Ecto neural progenitor cell (in vitro differentiated cells): ENCODE results near the gene FAM241B.

Experiments used
- DNase-seq: peaks from one replicate; pipeline ENCODE4 v3.0.0-alpha.2; 2018; ENCODE audit warnings: low spot score

The FAM241B gene

DNA sequence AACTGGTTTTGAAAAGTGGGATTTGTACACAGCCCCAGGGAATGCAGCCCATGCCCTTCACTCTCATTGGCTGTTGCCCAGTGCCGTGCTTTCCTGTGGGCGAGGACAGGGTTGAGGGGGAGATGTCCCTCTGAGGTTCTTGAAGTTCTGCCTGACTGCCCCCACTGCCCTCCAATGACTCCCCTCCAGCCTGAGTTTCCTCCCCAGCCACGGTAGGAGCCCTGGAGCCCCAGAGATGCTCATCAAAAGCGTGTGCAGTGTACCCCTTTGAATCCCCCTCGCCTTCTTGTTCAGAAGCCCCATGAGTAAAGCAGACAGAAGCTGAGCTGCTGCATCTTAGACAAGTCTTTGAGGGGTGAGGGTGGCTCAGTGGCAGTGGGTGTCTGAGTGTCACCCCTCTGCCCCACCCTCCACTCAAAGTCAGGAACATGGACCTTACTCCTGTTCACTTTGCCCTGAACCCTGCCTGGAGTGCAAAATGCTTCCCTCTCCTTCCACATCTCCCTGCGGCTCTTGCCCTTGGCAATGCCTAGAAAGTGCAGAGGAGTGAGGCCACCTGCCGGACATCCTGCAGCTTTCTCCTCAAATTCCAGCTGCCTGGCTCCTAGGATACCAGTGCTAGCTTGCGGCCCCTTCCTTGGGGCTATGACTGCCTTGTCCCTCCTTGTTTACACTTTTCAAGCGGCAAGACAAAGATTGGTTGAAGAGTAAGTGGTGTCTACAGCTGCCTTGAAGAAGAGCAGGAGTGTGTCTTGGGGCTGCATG, 19.9 kb downstream of the FAM241B start:
- no peak for DNase-seq

DNA sequence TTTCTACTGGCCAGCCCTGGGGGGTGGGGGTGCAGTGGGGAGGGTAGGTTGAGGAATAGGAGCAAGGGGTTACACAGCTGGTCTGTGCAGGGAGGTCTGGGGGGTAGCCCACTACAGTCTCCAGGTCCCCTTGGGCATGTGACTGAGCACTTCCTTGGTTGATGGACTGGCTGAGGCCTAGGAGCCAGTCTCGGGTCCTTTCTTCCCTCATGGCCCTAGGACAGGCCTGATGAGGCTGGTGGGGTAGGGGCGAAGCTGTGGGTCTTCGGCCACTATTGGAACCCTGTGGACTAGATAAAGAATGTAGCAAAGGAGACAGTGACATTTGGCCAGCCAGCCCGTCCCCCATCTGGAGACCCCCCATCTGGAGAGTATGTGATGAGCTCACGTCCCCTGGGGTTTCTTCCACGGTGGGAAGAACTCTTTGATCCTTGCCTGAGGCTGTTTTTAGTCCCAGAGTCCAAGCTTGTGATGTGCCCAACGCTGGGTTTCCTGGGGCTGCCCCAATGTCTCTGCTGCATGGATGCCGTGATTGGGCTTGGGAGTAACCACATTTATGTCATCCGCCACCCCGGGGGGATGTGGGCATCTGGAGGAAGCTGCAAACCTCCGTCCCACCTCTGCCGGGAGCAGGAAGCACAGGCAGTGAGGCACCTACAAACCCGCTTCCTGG, 20.7 kb downstream of the FAM241B start:
- no peak for DNase-seq

GRCh38 chr10:69651362-69651761, 21.3 kb downstream of the FAM241B start:
- no peak for DNase-seq

GRCh38 chr10:69652111-69652856, 22.2 kb downstream of the FAM241B start:
- DNase-seq = no peak

GRCh38 chr10:69652857-69653199, 22.8 kb downstream of the FAM241B start:
- no peak for DNase-seq

- no peak for DNase-seq
These were observed 23.5 kb downstream of the FAM241B start for GRCh38 chr10:69653561-69653960.

GRCh38 chr10:69655124-69655867, 25.2 kb downstream of the FAM241B start:
- DNase-seq = no peak

GRCh38 chr10:69655868-69656555, 26.0 kb downstream of the FAM241B start:
- no peak for DNase-seq

GRCh38 chr10:69656742-69657269, 26.8 kb downstream of the FAM241B start:
- no peak for DNase-seq

- no peak for DNase-seq
These were observed 27.4 kb downstream of the FAM241B start for GRCh38 chr10:69657430-69657829.

GRCh38 chr10:69657866-69658265, 27.8 kb downstream of the FAM241B start:
- no peak for DNase-seq

- DNase-seq = no peak
These were observed 29.4 kb downstream of the FAM241B start for GRCh38 chr10:69659241-69660038.

- DNase-seq = no peak
These were observed 30.2 kb downstream of the FAM241B start for GRCh38 chr10:69660296-69660695.

DNA sequence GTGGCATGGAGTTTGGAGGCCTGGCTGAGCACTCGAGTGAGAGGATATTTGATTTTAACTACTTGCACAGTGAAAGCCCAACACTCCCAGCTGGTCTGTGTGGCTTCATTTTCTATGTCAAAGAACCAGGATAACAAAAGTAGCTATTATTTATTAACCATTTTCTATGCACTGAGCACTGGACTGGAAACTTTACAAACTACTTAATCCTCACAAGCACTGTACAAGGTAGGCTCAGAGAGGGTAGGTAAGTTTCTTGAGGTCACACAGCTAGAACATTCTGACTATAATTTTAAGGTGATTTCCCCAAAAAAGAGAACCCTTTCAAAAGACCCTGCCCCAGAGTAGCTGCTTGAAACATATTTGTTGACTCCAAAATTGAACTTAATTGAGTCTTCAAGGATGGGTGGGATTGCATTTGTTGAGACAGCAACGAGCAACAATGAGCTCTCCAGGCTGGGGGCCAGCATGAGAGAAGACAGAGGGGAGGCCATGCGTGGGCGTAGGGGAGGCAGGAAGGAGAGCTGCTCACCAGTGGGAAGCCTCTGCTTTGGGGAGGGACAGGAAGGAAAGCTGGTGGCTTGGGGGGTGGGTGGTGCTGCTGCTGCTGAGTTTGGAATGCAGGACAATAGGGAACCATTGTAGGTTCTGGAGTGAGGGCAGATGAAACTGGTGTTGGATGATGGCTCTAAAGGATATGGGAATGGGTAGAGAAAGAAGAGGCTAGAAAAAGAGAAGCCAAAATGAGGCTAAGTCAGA, 31.5 kb downstream of the FAM241B start:
- no peak for DNase-seq

DNA sequence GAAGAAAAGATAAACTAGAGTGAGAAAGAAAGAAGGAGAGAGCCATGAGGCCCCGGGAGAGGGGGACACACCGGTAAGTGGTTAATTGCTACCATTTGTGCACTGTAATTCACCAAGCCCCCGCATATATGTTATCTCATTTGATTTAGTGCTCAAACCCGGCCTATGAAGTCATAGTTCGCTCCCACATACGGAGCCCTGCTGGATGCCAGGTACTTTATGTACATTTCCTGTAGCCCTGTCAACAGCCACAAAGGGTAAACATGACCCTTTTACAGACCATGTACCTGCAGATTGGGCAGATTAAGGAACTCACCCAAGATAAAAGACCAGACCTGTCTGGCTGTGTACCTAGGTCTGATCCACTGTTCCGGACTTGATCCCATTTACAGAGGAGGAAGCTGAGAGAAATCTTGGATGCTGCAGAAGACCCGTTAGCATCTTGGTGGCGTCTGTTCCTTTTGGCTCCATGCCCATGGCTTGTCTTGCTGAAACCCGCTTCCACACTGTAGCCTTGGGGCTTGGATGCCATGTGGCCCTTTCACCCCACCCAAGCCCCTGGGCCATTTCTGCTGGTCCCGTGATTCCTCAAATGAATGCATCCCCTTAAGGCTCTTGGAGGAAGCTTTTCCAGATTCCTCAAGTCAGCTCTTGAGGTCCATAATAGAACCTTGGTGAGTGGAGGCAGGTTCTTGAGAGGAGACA, 32.3 kb downstream of the FAM241B start:
- no peak for DNase-seq

DNA sequence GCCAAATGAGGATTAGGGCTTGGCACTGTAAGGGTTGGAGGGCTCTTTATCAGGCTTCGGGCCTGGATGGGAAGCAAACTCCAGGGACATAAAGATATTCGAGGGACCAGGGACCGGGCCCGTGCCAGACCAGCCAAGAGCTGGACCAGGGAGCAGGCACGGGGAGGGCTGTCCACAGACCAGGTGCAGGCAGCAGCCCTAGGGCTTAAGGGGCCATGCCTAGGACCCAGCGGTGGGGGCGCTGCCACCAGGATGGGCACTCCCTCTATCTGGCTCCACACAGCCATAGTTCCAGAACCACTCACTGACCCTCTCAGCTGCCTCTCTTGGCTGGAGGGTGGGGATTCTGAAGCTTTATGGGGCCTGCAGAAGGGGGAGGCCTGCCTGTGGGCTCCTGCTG, 32.9 kb downstream of the FAM241B start:
- no peak for DNase-seq

GRCh38 chr10:69663369-69663947, 33.4 kb downstream of the FAM241B start:
- DNase-seq = no peak

GRCh38 chr10:69665474-69666320, 35.6 kb downstream of the FAM241B start:
- DNase-seq = no peak
